HG02610 (cell line): ENCODE data around the gene MAX.
"Not testable (repeated sequence)": the region's sequence is repeated elsewhere in the genome, so short reads cannot be mapped to it uniquely, and the experiment has no call there.

Experiments used
- ATAC-seq: cut with Tn5 transposase; IDR thresholded peaks from one replicate; pipeline ENCODE4 v1.9.1; 2021; ENCODE audit warnings: mild to moderate bottlenecking, moderate library complexity; ENCODE audit not compliant: unreplicated experiment

The MAX gene

GRCh38 chr14:65106316-65106715 lies 4.0 kb upstream of the MAX start:
- no peak for ATAC-seq

GRCh38 chr14:65104791-65105190 lies 2.5 kb upstream of the MAX start:
- ATAC-seq, result no peak

GRCh38 chr14:65103150-65103760 lies 938 bp upstream of the MAX start:
- no peak for ATAC-seq

GRCh38 chr14:65101631-65102440 lies 481 bp downstream of the MAX start:
- ATAC-seq, result no peak

GRCh38 chr14:65100922-65101541 lies 1.3 kb downstream of the MAX start:
- ATAC-seq, result no peak

GRCh38 chr14:65098586-65098985 lies 3.7 kb downstream of the MAX start:
- no peak for ATAC-seq

- no peak for ATAC-seq
Measured at GRCh38 chr14:65096323-65097089, 5.8 kb downstream of the MAX start.

- no peak for ATAC-seq
Measured at GRCh38 chr14:65095633-65096205, 6.6 kb downstream of the MAX start.

GRCh38 chr14:65092349-65092748 lies 10.0 kb downstream of the MAX start:
- ATAC-seq, result no peak

- not testable (repeated sequence) for ATAC-seq
Measured at GRCh38 chr14:65087835-65088234, 14.5 kb downstream of the MAX start.

- ATAC-seq, result not testable (repeated sequence)
Measured at GRCh38 chr14:65086686-65087085, 15.6 kb downstream of the MAX start.

GRCh38 chr14:65084554-65085505 lies 17.5 kb downstream of the MAX start:
- ATAC-seq, result no peak

- ATAC-seq, result no peak
Measured at GRCh38 chr14:65082930-65083329, 19.4 kb downstream of the MAX start.

- ATAC-seq, result no peak
Measured at GRCh38 chr14:65080960-65081747, 21.2 kb downstream of the MAX start.

- no peak for ATAC-seq
Measured at GRCh38 chr14:65079768-65080167, 22.5 kb downstream of the MAX start.

- no peak for ATAC-seq
Measured at GRCh38 chr14:65079201-65079600, 23.1 kb downstream of the MAX start.

- no peak for ATAC-seq
Measured at GRCh38 chr14:65077318-65077717, 25.0 kb downstream of the MAX start.

GRCh38 chr14:65075628-65076325 lies 26.5 kb downstream of the MAX start:
- no peak for ATAC-seq
